GM04504 (cell line): ENCODE results near the gene TM4SF4.

Source experiments
- DNase-seq: peaks from one replicate; pipeline ENCODE4 v3.0.0-alpha.2; 2012; ENCODE audit warnings: low read depth

TM4SF4 gene

GRCh38 chr3:149548669-149549065 is 74.2 kb downstream of the TM4SF4 start:
- DNase-seq, result no peak

GRCh38 chr3:149551500-149551899 is 77.0 kb downstream of the TM4SF4 start:
- no peak for DNase-seq

DNA sequence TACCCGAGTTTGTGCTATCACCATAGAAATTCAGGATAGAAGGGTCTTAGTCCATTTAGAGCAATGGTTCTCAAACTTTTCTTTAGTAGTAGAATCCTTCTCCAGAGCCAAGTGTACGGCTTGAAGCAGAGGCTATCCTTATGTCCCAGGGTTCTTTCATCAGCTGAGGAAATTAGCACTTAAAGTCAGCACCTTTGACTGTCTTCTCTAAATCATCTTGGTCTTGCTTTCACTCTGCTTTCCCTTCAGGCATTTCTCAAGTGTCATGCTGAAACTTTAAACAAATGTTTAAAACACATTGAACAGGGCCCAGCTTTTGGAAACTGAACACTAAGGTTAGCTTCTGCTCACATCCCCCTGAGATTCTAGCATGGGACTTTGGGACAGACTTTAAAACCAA is 78.2 kb downstream of the TM4SF4 start:
- no peak for DNase-seq
